Measurements from ENCODE around the gene ICA1.

DNA sequence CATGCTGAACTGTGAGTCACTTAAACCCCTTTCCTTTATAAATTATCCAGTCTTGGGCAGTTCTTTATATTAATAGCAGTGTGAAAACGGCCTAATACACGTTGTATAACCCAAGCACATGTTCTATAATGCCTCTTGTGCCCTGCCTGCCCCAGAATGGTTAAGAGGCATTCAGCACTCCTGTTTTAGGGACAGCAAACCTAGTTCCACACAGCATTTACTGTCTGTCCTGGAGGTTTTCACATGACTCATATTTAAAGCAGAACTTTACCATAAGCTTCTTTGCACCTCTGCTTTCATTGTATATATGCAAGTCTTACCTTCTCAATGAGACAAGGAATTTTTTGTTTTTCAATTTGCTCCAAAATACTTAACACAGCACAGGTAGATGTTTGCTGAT lies 144.8 kb downstream of the ICA1 start:
- no peak for TF ChIP-seq EZH2phosphoT487 (IDR thresholded peaks at IDR 0.05; ENCODE audit: borderline replicate concordance, low read length)
- no peak for TF ChIP-seq CTCF (IDR thresholded peaks at IDR 0.05; ENCODE audit: low read depth, low read length, poor library complexity, severe bottlenecking)

Measured in DOHH2 (cell line).